HG03175 (cell line): ENCODE results near the gene TRIM54.

Source experiments
- ATAC-seq: cut with Tn5 transposase; IDR thresholded peaks from one replicate; pipeline ENCODE4 v1.9.1; 2021; ENCODE audit warnings: mild to moderate bottlenecking, moderate library complexity; ENCODE audit not compliant: unreplicated experiment

TRIM54 gene

DNA sequence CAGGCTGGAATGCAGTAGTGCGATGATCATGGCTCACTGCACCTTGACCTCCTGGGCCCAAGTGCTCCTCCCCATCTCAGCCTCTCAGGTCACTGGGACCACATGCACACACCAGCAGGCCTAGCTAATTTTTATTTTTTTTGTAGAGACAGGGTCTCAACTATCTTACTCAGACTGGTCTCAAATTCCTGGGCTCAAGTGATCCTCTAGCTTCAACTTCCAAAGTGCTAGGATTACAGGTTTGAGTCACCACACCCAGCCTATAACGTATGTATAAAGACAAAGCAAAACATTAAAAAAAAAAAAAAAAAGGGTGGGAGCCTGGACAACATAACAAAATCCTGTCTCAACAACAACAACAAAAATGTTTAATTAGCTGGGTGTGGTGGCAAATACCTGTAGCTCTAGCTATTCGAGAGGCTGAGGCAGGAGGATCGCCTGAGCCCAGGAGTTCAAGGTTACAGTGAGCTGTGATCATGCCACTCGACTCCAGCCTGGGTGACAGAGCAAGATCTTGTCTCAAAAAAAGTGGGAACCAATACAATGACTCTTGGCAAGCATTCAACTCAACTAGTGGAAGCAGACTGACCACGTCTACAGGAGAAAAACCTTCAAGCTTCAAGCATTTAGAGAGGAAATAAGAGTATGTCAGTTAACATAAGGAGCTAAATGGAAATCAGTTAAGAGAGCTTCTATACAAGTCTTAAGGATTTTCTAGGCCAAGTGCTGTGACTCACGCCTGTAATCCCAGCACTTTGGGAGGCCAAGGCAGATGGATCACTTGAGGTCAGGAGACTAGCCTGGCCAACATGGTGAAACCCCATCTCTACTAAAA, 71.8 kb downstream of the TRIM54 start:
- ATAC-seq, result no peak

DNA sequence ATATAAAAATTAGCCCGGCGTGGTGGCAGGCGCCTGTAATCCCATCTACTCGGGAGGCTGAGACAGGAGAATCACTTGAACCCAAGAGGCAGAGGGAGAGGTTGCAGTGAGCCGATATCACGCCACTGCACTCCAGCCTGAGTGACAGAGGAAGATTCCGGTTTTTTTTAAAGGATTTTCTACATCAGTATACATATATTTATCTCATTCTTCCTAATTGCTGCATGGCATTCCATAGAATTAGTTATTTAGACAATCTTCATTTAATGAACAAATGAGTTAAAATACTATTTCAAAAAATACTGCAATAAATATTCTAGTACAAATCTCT, 72.3 kb downstream of the TRIM54 start:
- no peak for ATAC-seq

DNA sequence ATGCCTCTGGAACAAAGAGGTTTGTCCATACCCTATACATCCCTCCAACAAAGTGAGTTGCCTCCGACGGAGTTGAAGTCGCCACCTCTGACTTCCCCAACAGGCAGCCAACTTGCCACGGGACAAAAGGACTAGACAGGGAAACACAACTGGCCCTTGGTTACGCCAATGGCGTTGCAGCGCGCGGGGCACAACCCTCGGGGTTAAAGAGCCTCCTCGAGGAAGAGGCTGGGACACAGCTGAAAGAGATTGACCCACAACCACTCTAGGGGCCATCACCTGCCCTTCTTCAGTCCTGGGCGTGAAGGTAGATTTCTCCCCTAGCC, 73.8 kb downstream of the TRIM54 start:
- peak; percentile 39 for ATAC-seq

DNA sequence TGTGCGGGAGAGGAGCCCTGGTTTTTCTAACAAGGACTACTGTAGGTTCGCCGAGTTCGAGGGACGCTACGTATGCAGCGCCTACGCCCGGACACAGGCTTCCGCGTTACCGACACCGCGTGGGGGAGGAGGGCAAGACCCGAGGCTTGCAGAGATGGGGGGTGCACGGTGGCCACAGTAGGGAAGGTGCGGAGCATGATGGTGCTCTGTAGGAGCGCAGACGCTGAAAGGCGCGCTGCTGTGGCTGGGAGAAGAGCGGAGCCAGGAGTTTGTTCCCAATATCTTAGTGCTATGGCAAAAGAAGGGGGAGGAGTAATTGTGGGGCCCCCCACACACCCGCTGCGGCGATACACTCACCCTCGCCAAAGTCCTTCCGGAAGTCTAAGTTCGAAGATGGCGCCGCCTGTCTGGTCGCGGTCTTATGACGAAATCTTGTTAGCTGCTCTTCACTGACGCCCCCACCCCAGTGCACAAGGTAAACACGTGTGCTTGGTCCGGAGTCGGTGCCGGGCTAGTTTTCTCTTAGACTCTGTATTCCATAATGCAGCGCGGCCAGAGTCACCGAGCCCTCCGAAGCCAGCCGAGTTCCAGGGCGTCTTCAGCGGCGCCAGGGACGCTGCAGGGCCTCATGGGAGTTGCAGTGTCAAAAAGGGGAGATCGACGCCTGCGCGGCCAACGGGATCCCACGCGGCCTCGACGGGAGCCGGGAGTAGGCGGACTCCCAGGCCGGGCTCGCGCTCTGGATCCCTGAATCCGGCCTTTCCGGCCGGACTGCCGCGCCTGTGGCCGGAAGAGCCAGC, 74.4 kb downstream of the TRIM54 start, which contains the start of gene GTF3C2:
TSS of gene GTF3C2 (minus strand) at position 383 of the 800 bp plus-strand sequence. CDS start 13,210 bp downstream, outside the sequence.
- peak; percentile 85 for ATAC-seq
